ENCODE results near the gene IRF2BPL.

Gene IRF2BPL

GRCh38 chr14:77064521-77065178, 36.1 kb upstream of the IRF2BPL start:
- TF ChIP-seq CTCF (IDR thresholded peaks at IDR 0.05; ENCODE audit: low read depth, low read length) = no peak
- Histone ChIP-seq H3K9me3 (ENCODE audit: severe bottlenecking) (no peaks in the 10 kb centered on the region), H3K36me3 (no peaks in the 10 kb centered on the region), H3K27me3 (ENCODE audit: insufficient read depth, low read depth, severe bottlenecking) (no peaks in the 10 kb centered on the region), H3K4me3 (ENCODE audit: low read depth, low read length) (no peak overlapping the region), H3K27ac (no peak overlapping the region)
- no peak for DNase-seq

DNA sequence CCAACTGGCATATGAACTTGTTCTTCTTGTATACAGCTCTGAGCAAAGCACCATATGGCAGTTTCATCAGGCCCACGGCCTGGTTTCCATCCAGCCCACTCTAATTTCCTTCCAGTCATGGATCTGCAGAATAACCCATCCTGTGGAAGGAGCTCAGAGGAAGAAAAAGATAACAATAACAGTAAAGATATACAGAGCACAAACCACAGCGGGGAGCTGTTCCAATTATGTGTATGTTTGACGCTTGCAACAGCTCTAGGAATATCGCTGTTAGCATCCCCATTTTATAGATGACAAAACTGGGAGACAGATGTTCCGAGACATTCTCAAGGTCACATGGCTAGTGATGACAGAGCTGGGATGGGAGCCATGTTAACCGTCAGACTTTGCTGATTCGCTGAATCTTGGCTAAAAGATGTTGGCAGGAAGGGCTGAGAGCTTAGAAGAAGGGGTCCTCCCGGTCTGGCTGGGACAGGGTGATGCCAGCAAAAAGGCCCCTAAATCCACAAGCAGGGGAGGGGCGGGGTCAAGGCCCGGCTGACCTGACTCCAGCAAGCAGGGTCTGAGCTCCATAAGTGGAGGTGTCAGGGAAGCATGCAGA, 35.2 kb upstream of the IRF2BPL start:
- H3K27me3 ChIP-seq (ENCODE audit: insufficient read depth, low read depth, severe bottlenecking) = no peaks in the 10 kb centered on the region
- H3K4me3 ChIP-seq (ENCODE audit: low read depth, low read length) = no peak overlapping the region
- no peak overlapping the region for H3K27ac ChIP-seq
- no peak for TF ChIP-seq CTCF (IDR thresholded peaks at IDR 0.05; ENCODE audit: low read depth, low read length)
- DNase-seq = no peak
- no peaks in the 10 kb centered on the region for H3K9me3 ChIP-seq (ENCODE audit: severe bottlenecking)
- H3K36me3 ChIP-seq = no peaks in the 10 kb centered on the region

DNA sequence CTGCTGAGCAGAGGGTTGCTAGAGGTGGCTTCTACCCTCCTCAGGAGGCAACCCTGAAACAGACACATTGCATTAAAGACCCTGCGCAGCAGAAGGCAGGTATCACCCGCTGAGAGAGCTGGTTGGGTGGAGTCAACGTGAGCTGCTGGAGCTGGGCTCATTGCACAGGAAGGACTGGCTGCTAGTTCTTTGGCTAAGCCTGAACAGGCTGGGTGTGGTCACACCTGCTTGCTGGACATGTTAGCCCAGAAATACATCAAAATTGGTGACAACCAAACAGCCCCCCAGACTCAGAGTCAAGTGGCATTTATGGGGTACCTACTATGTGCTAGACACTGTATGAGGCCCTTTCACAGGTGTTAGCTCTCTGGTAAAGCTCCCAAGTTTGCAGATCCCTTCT, 33.8 kb upstream of the IRF2BPL start:
- H3K27me3 ChIP-seq (ENCODE audit: insufficient read depth, low read depth, severe bottlenecking) = no peaks in the 10 kb centered on the region
- H3K9me3 ChIP-seq (ENCODE audit: severe bottlenecking) = no peaks in the 10 kb centered on the region
- DNase-seq = no peak
- no peak for TF ChIP-seq CTCF (IDR thresholded peaks at IDR 0.05; ENCODE audit: low read depth, low read length)
- H3K4me3 ChIP-seq (ENCODE audit: low read depth, low read length) = no peak overlapping the region
- no peak overlapping the region for H3K27ac ChIP-seq
- H3K36me3 ChIP-seq = no peaks in the 10 kb centered on the region

DNA sequence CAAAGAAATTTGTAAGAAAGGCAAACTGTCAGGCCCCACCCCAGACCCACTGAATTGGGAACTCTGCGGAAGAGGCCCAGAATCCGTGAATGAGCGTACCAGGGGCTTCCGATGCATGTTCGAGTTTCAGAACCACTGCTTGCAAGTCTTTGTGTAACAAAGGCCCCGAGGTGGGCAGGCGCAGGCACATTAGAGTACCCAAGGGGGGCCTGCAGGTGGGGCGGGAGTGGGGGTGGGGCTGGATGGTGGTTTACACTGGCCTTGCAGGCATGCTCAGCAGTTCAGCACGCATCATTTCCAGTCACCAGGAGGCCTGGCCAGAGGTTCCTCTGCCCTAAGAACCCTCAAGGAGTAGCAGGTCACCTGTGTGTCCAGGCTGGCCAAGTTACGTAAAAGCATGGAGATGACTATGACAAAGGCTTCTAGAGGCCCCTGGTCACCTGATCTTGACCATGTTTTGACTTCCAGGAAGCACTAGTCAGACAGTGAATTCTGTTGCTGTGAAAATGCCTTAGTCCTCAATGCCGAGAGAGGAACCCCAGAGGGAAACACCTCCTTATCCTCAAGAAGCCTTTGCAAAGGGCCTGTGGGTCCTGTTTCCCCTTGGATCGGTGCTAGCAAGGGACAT, 33.2 kb upstream of the IRF2BPL start:
- H3K9me3 ChIP-seq (ENCODE audit: severe bottlenecking) = no peaks in the 10 kb centered on the region
- TF ChIP-seq CTCF (IDR thresholded peaks at IDR 0.05; ENCODE audit: low read depth, low read length) = no peak
- H3K27me3 ChIP-seq (ENCODE audit: insufficient read depth, low read depth, severe bottlenecking) = no peaks in the 10 kb centered on the region
- no peak overlapping the region for H3K4me3 ChIP-seq (ENCODE audit: low read depth, low read length)
- DNase-seq = no peak
- H3K27ac ChIP-seq = no peak overlapping the region
- H3K36me3 ChIP-seq = no peaks in the 10 kb centered on the region

DNA sequence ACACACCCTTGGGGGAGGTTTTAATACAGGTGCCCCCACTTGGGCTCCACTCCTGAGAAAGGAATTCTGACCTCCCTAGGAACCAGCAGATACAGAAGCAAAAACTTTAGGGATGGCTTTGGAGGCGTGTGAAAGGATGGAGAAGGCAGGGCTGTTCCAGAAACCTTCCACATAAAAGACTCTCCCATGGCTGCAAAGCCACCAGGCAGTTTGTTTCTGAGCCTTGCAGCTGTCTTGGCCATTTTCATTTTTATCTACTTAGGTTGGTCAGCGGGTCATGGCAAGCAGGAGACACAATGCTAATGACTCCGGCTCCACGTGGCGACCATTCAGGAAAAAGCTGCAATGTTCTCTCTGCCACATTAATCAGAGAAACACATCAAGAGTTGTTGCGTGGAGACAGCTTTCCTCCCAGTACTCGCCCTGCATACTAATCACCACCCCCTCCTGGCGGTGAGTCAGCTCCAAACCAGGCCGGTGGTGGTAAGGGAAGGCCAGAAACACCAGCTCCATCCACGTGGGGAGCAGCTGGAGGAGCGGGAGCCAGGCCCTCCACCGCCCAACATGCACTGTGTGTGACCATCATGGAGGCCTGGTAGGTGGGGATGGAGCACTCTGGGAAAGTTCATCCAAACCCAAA, 30.9 kb upstream of the IRF2BPL start:
- Histone ChIP-seq H3K27me3 (ENCODE audit: insufficient read depth, low read depth, severe bottlenecking) (no peaks in the 10 kb centered on the region), H3K9me3 (ENCODE audit: severe bottlenecking) (peaks cover 4% of the 10 kb centered on the region), H3K36me3 (no peaks in the 10 kb centered on the region), H3K4me3 (ENCODE audit: low read depth, low read length) (no peak overlapping the region), H3K27ac (no peak overlapping the region)
- no peak for DNase-seq
- TF ChIP-seq CTCF (IDR thresholded peaks at IDR 0.05; ENCODE audit: low read depth, low read length) = no peak

All from WERI-Rb-1 (cell line).